ENCODE data around the gene SLC2A3.
"Not testable (repeated sequence)": the region's sequence is repeated elsewhere in the genome, so short reads cannot be mapped to it uniquely, and the experiment has no call there.

SLC2A3 gene

DNA sequence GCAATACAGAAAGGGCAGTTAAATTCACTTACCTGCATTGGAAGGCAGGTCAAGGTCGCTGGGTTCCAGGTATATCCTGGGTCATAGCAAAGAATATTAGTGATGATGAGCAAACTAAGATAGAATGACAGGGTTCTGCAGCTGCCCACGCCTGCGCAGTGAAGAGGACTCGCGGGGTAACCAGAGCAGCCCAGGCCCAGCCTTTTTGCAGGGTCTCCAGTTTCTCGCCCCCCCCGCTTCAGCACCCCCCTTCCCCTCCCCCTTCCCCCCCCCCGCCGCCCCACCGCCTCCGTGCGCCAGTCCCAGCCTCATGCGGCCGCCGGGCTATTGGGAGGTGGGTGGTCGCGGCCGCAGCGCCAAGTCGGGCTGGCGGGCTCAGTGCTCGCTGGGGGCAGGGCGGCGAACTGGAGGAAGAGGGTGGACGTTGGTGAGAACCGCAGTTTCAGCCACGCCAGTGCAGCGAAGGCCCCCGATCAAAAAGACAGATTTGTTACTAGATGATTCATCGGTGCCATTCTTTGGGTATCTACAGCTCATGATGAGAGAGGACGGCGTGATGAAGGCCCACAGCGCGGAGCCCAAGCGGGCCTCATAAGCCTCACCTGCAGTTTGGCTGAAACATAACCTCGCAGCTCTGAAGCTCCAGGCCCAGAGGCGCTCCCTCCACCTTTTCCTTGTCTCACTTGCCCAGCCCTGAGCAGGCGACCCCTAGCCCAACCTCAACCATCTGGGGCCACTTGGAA is 20.2 kb downstream of the SLC2A3 start:
- DNase-seq (ENCODE audit: low spot score) = no peak

DNA sequence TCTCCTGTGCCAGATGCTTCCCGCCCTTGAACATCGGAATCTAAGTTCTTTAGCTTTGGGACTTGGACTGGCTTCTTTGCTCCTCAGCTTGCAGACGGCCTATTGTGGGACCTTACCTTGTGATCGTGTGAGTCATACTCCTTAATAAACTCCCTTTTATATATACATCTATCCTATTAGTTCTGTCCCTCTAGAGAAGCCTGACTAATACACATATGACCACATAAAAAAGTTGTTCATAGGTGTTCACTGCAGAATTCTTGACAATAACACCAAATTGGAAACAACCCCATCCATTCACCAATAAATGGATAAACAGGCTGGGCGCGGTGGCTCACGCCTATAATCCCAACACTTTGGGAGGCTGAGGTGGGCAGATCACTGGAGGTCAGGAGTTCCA is 25.9 kb downstream of the SLC2A3 start:
- DNase-seq (ENCODE audit: low spot score) = not testable (repeated sequence)

DNA sequence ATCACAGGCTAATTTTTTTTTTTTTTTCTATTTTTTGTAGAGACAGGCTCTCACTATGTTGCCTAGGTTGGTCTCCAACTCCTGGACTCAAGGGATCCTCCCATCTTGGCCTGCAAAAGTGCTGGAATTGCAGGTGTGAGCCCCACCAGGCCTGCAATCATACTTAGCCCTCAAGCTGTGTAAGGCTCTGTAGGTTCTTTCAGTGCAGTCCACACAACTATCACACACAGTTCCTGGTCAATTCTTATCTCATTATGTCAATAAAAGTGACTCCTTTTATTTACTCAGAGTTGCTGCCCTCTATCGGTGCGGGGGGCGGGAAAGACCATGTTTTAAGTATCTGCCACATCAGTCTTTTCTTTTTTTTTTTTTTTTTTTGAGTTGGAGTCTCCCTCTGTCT is 29.0 kb downstream of the SLC2A3 start:
- DNase-seq (ENCODE audit: low spot score) = no peak

DNA sequence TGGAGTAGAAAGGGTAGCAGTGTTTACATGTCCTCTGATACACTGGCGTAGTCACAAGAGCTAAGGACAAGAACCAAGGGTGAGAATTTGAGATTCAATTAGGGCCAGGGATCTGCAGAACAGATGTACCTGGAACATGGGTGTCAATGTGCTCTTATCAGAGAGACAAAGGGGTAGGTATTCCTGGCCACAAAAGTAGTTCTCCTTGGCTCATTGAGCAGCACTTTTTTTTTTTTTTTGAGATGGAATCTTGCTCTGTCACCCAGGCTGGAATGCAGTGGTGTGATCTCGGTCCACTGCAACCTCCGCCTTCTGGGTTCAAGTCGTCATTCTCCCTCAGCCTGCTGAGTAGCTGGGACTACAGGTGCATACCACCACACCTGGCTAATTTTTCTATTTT is 29.7 kb downstream of the SLC2A3 start:
- DNase-seq (ENCODE audit: low spot score) = not testable (repeated sequence)

DNA sequence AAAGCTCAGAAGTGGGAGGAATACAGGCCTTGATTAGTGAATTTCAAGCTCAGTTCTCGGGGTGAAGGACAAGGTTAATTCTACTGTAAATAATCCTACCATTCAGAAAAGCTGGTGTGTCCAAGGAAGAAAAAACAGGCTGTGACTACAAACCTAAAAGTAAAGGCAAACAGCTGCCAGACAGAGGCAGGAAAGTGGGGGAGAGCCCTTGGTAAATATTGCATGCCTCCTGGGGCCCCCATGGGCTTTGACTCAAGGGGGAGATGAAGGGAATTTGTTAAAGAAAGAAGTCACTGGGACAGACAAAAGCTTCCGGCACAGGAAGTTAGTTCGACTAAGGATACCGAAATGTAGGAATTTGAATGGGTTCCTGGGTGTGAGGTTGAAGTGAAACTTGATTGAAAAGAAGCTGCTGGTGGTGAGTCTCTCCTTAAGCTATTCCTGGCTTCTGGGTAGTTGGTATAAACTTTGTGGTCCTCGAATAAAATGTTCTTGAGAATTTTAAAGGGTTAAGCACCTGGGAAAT is 30.3 kb downstream of the SLC2A3 start:
- DNase-seq (ENCODE audit: low spot score) = not testable (repeated sequence)

DNA sequence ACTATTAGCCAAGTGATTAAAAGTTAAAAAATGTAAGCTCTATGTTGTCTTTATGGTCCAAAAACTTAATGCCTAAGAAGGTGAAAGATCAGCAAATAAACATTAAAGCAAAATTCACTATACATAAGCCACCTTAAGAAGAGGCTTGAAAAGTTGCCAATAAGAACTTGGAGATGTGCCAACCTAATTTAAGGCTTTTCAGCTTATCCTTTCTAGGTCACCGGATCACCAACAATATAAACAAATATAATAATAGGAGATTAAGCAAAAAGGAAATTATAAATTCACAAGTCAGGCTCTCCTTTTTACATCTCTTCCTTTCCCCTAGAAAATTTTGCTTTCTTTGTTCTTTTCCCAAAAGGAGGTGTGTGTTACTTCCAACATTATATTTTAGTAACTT is 30.9 kb downstream of the SLC2A3 start:
- no peak for DNase-seq (ENCODE audit: low spot score)

DNA sequence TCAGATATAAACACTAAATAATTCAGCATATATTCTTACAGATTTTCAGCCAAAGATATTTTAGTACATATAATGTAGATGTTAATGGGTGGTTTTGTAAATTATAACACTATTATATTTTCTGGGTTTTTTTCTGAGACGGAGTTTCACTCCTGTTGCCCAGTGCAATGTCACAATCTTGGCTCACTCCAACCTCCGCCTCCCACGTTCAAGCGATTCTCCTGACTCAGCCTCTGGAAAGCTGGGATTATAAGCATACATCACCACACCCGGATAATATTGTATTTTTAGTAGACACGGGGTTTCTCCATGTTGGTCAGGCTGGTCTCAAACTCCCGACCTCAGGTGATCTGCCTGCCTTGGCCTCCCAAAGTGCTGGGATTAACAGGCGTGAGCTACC is 33.6 kb downstream of the SLC2A3 start:
- DNase-seq (ENCODE audit: low spot score) = not testable (repeated sequence)

DNA sequence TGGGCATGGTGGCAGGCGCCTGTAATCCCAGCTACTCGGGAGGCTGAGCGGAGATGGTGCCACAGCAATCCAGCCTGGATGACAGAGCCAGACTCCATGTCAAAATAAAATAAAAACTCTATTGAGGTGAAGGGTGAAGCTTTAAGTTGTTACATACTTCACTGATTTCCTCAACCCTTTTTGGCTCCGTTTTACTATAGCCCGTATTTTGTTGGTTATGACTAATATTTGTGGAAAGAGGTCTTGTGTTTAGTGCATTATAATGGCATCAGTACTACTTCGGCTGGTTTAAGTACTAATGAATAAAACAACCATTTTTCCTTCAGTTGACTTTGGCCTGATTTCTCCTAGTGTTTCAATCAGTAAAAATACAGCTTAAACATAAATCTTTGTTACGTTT is 36.2 kb downstream of the SLC2A3 start:
- no peak for DNase-seq (ENCODE audit: low spot score)

DNA sequence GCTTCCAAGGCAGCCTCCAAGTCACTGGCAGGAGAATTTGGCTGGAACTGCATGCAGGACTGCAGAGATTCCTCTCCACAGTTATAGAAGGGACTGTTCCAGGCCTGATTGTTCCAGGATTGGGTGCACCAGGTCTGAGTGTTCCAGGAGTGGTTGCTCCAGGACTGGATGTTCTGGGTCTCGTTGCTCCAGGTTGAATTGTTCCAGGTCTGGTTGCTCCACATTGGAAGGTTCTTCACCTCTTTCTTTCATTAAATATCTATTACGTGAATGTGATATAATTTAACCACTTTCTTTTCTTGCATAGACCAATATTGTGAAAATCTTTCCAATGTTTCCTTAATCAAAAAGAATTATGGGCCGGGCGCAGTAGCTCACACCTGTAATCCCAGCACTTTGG is 39.3 kb downstream of the SLC2A3 start:
- DNase-seq (ENCODE audit: low spot score) = not testable (repeated sequence)

DNA sequence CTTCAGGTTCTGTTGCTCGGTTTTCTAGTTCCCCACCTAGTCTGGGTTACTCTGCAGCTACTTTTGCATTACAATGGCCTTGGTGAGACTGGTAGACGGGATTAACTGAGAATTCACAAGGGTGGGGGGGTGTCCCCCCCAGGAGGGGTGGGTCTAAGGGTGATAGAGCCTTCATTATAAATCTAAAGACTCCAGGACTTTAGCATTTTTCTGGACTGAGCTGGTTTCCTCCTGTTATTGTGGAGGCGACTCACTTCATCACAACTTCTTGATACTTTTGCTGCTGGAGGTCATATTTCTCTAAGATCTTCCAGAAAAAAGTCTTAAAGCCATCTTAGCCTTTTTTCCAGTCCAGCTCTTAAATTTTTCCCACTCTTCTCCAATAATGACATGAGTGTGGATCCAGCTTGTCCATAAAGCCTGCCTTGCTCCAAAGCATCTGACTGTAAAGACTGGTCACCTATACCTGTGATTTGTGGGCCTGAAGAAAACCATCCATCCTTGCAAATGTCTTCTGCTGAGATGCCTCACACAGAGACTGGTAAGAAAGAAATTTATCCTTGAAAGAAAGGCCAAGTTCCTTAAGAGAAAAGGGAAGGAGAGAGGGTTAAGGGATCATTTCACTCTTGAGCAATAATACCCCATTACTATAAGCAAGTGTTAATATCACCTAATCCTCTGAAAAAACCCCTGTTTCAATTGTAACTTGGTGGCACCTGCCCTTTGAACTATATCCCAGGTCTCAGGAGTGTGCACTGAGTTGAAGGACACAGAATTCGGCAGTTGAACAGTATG is 43.6 kb downstream of the SLC2A3 start:
- no peak for DNase-seq (ENCODE audit: low spot score)

DNA sequence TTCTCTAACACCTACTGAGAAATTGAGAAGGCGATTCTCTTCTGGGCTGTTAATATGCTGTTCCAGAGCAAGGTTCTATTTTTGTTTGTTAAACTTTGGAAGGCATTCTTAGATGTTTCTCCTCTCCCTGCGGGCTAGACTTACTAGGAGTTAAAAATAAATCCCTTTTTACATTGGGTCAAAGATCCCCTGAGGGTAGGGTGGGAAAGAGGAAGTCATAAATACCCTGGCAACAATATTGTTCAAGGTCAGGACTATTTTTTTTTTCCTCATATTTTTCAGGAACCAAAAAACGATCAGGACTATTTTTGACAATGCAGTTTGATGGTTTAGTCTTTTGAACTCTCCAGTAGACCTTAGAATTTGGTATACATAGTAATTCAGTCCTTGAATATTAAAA is 51.3 kb downstream of the SLC2A3 start:
- DNase-seq (ENCODE audit: low spot score) = no peak

DNA sequence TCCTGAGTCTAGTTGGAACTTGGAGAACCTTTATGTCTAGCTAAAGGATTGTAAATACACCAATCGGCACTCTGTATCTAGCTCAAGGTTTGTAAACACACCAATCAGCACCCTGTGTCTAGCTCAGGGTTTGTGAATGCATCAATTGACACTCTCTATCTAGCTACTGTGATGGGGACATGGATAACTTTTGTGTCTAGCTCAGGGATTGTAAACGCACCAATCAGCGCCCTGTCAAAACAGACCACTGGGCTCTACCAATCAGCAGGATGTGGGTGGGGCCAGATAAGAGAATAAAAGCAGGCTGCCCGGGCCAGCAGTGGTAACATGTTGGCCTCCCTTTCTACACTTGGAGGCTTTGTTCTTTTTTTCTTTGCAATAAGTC is 54.3 kb downstream of the SLC2A3 start:
- DNase-seq (ENCODE audit: low spot score) = not testable (repeated sequence)

DNA sequence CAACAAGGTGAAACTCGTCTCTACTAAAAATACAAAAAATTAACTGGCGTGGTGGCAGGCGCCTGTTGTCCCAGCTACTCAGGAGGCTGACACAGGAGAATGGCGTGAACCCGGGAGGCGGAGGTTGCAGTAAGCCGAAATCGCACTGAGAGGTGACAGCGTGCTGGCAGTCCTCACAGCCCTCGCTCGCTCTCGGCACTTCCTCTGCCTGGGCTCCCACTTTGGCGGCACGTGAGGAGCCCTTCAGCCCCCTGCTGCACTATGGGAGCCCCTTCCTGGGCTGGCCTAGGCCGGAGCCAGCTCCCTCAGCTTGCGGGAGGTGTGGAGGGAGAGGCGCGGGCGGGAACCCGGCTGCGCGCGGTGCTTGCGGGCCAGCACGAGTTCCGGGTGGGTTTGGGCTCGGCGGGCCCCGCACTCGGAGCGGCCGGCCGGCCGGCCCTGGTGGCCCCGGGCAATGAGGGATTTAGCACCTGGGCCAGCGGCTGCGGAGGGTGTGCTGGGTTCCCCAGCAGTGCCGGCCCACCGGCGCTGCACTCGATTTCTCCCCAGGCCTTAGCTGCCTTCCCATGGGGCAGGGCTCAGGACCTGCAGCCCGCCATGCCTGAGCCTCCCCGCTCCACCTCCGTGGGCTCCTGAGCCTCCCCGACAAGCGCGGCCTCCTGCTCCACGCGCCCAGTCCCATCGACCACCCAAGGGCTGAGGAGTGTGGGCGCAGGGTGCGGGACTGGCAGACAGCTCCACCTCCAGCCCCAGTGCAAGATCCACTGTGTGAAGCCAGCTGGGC is 54.8 kb downstream of the SLC2A3 start:
- DNase-seq (ENCODE audit: low spot score) = not testable (repeated sequence)

DNA sequence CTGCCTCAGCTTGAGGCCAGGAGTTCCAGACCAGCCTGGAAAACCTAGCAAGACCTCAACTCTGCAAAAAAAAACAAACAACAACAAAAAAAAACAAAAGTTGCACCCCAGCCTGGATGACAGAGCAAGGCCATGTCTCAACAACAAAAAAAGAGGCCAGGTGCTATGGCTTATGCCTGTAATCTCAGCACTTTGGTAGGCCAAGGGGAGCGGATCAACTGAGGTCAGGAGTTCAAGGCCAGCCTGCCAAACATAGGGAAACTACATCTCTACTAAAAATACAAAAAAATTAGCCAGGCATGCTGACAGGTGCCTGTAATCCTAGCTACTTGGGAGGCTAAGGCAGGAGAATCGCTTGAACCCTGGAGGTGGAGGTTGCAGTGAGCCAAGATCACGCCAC is 56.7 kb downstream of the SLC2A3 start:
- DNase-seq (ENCODE audit: low spot score) = no peak

DNA sequence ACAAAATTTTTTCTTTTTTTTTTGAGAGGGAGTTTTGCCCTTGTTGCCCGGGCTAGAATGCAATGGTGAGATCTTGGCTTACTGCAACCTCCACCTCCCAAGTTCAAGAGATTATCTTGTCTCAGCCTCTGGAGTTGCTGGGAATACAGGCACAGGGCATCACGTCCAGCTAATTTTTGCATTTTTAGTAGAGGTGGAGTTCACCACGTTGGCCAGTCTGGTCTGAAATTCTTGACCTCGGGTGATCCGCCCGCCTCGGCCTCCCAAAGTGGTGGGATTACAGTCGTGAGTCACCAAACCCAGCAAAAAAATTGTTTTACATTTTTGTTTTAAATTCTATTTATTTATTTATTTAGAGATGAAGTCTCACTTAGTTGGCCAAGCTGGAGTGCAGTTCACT is 58.6 kb downstream of the SLC2A3 start:
- DNase-seq (ENCODE audit: low spot score) = no peak

DNA sequence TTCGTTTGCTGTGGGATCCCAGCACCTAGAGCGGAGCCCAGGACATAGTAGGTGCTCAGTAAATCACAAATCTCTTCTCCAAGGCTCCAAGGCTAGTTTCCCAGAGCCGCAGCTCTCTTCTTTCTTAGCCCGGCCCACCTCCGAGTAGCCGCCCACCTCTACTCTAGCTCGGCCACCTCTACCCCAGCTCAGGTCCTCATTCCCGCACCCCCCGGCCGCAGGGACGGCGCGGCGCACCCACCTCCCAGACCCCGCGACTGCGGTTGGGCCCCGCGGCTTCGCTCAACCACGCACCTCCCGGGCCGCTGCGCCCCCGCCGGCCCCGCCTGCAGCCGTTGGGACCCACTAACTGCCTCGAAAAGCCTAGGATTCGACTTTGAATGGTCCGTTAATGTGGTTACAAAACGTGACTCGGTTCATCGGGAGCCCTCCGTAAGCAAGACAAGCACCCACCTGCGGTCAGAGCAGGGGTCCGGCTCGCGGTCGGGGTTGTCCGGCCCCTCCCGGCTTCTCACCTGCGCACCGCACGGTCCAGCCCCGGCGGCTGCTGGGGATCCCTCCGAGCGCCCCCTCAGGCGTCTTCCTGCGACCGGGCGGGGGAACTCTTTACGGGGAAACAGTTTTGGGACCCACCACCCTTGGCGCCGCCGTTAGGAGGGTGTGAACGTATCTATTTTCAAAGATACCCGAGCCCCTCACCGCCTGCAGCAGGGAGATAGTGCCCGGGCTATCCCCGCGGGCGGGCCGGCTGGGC is 63.2 kb downstream of the SLC2A3 start, which contains the start of gene SLC2A14:
SLC2A14 (minus strand) TSS at position 350 of the 754 bp plus-strand sequence. CDS start 3,035 bp downstream, outside the sequence.
- no peak for DNase-seq (ENCODE audit: low spot score)

DNA sequence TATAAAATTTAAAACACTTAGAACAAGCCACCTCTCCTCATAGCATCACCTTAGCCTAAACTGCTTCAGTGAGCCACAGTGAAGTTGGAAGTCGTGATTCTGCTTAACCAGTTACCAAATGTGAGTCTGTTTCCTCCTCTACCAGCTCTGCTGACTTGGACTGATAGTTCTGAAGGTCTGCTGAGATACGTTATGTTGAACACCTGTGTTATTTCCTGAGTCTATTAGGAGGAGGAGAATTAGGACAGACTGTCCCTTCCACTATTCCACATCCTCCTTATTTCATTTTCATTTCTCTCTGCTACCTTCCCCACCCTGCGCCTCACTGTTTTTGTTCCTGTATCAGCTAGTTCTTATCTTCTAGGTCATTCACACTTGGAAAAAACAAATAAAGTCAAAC is 65.7 kb downstream of the SLC2A3 start:
- DNase-seq (ENCODE audit: low spot score) = no peak
